Esophagus mucosa (tissue), 1 donor: ENCODE measurements around the gene NOM1. TPM values are rescaled to one million over a fixed set of nuclear protein-coding genes. Genes with fewer than 3 reads are reported as not detected.
"Not testable (repeated sequence)": the region's sequence is repeated elsewhere in the genome, so short reads cannot be mapped to it uniquely, and the experiment has no call there.

ENCODE experiments used
- ATAC-seq: fragments of 200-7000 bp; cut with Tn5 transposase; one replicate; pipeline ENCODE4 v1.9.1; 2020
- total RNA-seq: library from RNA; stranded (reverse); gene quantifications from one replicate; pipeline ENCODE4 v1.2.4, GENCODE V29; 2023
- donor health status: DM: yes; HTN: yes; CAD: no.

NOM1 gene, protein sequence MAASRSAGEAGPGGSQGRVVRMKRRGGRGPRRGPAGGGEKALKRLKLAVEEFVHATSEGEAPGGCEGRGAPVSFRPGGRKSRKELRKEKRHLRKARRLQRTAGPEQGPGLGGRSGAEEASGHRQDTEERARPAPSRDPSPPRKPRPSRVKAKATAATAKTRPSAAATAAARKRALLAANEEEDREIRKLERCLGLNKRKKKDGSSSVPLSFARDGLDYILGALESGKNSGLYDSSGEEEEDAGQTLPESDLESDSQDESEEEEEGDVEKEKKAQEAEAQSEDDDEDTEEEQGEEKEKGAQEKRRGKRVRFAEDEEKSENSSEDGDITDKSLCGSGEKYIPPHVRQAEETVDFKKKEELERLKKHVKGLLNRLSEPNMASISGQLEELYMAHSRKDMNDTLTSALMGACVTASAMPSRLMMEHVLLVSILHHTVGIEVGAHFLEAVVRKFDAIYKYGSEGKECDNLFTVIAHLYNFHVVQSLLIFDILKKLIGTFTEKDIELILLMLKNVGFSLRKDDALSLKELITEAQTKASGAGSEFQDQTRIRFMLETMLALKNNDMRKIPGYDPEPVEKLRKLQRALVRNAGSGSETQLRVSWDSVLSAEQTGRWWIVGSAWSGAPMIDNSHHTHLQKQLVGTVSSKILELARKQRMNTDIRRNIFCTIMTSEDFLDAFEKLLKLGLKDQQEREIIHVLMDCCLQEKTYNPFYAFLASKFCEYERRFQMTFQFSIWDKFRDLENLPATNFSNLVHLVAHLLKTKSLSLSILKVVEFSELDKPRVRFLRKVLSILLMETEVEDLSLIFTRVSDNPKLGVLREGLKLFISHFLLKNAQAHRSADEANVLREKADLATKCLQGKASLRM
- total RNA-seq, result 11.9 TPM

DNA sequence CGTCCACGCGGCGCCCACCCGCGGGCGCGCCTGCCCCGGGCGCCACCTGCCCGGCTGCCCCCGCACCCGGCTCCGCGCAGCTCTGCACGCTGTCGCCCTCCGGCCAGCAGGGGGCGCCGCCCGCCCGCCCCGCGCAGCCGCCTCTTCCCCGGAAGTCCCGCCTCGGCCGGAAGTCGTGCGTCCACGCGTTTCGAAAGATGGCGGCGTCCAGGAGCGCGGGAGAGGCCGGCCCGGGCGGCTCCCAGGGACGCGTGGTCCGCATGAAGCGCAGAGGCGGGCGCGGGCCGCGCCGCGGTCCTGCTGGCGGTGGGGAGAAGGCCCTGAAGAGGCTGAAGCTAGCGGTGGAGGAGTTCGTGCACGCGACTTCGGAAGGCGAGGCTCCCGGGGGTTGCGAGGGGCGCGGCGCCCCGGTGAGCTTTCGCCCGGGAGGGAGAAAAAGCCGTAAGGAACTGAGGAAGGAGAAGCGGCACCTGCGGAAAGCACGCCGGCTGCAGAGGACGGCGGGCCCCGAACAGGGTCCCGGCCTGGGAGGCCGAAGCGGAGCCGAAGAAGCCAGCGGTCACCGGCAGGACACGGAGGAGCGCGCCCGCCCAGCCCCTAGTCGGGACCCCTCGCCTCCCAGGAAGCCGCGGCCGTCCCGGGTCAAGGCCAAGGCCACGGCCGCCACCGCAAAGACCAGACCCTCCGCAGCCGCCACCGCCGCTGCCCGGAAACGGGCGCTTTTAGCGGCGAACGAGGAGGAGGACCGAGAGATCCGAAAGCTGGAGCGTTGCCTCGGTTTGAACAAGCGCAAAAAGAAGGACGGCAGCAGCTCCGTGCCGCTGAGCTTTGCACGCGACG, at the start of gene NOM1:
Gene NOM1, plus strand, starts transcription at position 172 of the 840 bp plus-strand sequence. Its CDS starts 26 bp downstream, at position 198.
- peak; percentile 97 for ATAC-seq

DNA sequence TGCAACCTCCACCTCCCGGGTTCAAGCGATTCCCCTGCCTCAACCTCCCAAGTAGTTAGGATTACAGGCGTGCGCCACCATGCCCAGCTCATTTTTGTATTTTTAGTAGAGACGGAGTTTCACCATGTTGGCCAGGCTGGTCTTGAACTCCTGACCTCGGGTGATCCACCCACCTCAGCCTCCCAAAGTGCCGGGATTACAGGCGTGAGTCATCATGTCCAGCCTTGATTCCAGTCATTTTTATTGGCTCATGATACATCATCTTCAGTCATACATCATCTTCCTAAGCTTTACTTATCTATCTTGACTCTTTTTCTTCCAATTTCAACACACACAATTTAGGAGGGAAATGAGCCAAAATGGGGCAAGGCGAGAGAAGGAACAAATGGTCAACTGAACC, 49.4 kb upstream of the NOM1 start:
- not testable (repeated sequence) for ATAC-seq

- ATAC-seq, result peak; percentile 84
Observed at GRCh38 chr7:156903232-156903909, 46.1 kb upstream of the NOM1 start.

DNA sequence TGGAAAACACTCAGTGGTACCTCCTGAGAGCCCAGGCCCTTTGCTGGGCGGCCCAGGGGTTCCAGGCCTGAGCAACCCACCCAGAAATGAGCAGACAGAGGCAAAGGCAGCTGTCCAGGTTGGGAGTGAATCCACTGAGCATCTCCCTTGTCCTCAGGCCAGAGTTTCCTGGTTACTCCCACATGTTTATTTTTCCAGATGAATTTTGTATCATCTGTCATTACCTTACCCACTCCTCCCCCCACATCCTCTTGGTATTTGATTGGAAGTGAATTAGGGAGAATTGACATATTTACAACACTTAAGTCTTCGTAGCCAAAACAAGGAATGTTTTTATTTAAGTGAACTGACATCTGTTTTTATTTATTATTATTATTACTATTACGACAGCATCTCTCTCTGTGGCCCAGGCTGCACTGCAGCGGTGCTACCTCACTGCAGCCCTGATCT, 43.3 kb upstream of the NOM1 start:
- no peak for ATAC-seq

GRCh38 chr7:156907656-156908055, 41.9 kb upstream of the NOM1 start:
- ATAC-seq, result peak; percentile 28

DNA sequence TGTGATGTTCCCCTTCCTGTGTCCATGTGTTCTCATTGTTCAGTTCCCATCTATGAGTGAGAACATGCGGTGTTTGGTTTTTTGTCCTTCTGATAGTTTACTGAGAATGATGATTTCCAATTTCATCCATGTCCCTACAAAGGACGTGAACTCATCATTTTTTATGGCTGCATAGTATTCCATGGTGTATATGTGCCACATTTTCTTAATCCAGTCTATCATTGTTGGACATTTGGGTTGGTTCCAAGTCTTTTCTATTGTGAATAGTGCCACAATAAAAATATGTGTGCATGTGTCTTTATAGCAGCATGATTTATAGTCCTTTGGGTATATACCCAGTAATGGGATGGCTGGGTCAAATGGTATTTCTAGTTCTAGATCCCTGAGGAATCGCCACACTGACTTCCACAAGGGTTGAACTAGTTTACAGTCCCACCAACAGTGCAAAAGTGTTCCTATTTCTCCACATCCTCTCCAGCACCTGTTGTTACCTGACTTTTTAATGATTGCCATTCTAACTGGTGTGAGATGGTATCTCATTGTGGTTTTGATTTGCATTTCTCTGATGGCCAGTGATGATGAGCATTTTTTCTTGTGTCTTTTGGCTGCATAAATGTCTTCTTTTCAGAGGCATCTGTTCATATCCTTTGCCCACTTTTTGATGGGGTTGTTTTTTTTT, 39.8 kb upstream of the NOM1 start:
- not testable (repeated sequence) for ATAC-seq

GRCh38 chr7:156918635-156919034, 30.9 kb upstream of the NOM1 start:
- no peak for ATAC-seq

- no peak for ATAC-seq
Observed at GRCh38 chr7:156919132-156919713, 30.3 kb upstream of the NOM1 start.

- no peak for ATAC-seq
Observed at GRCh38 chr7:156920076-156920475, 29.4 kb upstream of the NOM1 start.

GRCh38 chr7:156920487-156921373, 28.8 kb upstream of the NOM1 start:
- not testable (repeated sequence) for ATAC-seq

GRCh38 chr7:156922304-156922703, 27.2 kb upstream of the NOM1 start:
- ATAC-seq, result not testable (repeated sequence)

GRCh38 chr7:156925821-156926220, 23.7 kb upstream of the NOM1 start:
- not testable (repeated sequence) for ATAC-seq

DNA sequence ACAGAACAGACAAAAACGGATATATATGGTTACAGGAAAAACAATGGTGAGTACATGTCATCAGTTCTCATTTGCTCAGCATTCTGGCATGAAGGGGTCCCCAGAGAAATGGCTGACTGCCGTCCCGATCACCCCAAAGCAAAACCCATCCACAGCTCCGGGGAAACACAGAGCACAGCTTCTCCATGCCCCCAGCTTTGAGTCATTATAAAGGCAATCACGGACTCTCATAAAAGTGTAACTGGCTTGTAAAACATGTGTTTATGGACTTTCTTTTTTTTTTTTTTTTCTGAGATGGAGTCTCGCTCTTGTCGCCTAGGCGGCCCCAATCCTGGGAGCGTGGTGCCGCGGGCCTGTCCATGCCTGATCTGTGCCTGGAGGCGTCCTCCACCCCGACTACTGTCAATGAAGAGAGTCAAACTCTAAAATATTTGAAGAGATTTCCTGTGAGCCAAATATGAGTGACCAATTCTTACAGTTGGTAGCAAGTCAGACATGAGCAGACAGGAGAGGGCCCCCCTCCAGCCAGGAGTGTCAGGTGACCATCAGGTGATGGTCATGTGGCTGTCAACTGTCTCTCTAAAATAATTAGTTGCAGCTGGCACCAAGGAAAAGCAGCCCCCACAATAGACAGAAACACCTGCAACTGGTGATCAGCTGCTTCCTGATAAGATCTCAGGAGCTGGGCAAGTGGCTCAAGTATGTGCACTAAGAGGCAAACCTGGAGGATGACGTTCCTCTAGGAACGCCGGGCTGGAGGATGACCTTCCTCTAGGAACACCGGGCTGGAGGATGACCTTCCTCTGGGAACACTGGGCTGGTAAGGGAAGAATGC, 21.7 kb upstream of the NOM1 start:
- peak; percentile 43 for ATAC-seq

GRCh38 chr7:156928406-156928747, 21.1 kb upstream of the NOM1 start:
- ATAC-seq, result no peak

- ATAC-seq, result no peak
Observed at GRCh38 chr7:156929789-156930539, 19.5 kb upstream of the NOM1 start.

- peak; percentile 35 for ATAC-seq
Observed at GRCh38 chr7:156932006-156932405, 17.5 kb upstream of the NOM1 start.

DNA sequence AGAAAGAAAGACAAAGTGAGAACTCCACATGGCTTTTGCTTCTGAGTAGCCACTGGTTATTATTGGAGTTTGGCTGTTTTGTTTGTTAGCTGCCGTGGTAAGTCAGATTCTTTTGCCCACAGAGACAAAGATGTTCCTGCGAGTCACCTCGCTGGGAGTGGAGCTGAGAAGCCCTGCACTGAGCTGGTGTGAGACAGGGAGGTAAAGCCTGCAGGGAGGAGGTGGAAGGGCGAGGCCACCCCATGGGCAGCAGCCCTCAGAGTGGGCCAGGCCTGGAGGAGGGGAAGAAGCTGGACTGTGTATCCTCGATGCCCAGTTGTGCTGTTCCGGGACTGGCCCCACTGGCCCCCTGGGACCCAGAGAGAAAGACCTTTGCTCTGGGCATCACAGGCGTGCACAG, 14.3 kb upstream of the NOM1 start:
- ATAC-seq, result peak; percentile 35

GRCh38 chr7:156936766-156937165, 12.7 kb upstream of the NOM1 start:
- not testable (repeated sequence) for ATAC-seq
